HepG2 (cell line): ENCODE results near the gene DNAJC19. TPM values are rescaled to one million over a fixed set of nuclear protein-coding genes. Genes with fewer than 3 reads are reported as not detected.

Experiments
- ESRRA ChIP-seq: sonication (generic); formaldehyde crosslinking; IDR thresholded peaks from 2 replicates; pipeline ENCODE4 v1.5.1; 2020; ENCODE audit warnings: mild to moderate bottlenecking, low read depth, missing genetic modification reagents
- FIP1L1 ChIP-seq: fragments of 200-400 bp; formaldehyde crosslinking; IDR thresholded peaks from 2 replicates; pipeline ENCODE4 v1.6.1; 2018; ENCODE audit warnings: low read depth, mild to moderate bottlenecking, low read length, moderate library complexity, borderline replicate concordance; ENCODE audit not compliant: insufficient read depth
- GZF1 ChIP-seq: sonication (generic); formaldehyde crosslinking; IDR thresholded peaks from 2 replicates; pipeline ENCODE4 v1.5.1; 2020; ENCODE audit warnings: mild to moderate bottlenecking, missing genetic modification reagents
- HNRNPUL1 ChIP-seq: fragments of 200-400 bp; formaldehyde crosslinking; IDR thresholded peaks from 2 replicates; pipeline ENCODE4 v1.6.1; 2017; ENCODE audit warnings: low read depth, mild to moderate bottlenecking, low read length, moderate library complexity
- IKZF1 ChIP-seq: fragments of 450-650 bp; IDR thresholded peaks from 2 replicates; pipeline ENCODE4 v1.7.1; 2016
- IRX3 ChIP-seq: sonication (generic); formaldehyde crosslinking; IDR thresholded peaks from 2 replicates; pipeline ENCODE4 v1.8.1; 2023; ENCODE audit warnings: mild to moderate bottlenecking, low read depth, missing genetic modification reagents, borderline replicate concordance
- MED8 ChIP-seq: sonication (generic); formaldehyde crosslinking; IDR thresholded peaks from 2 replicates; pipeline ENCODE4 v1.8.1; 2023; ENCODE audit warnings: mild to moderate bottlenecking, missing genetic modification reagents; ENCODE audit not compliant: insufficient replicate concordance
- NFKBIZ ChIP-seq: IDR thresholded peaks from 2 replicates; pipeline ENCODE4 v1.6.1; 2018; ENCODE audit warnings: missing genetic modification reagents, missing compliant biosample characterization
- POLR2AphosphoS5 ChIP-seq: IDR thresholded peaks from 2 replicates; pipeline ENCODE4 v1.6.1; 2012; ENCODE audit warnings: low read depth, low read length
- RELA ChIP-seq: sonication (generic); formaldehyde crosslinking; IDR thresholded peaks from 2 replicates; pipeline ENCODE4 v1.4.0; 2020; ENCODE audit warnings: missing genetic modification reagents
- TCF12 ChIP-seq, 2 experiments: fragments of 450-650 bp in 1 of 2; sonication (generic) in 1 of 2; formaldehyde crosslinking in 1 of 2; IDR thresholded peaks; 2 replicates each; pipeline versions ENCODE4 v1.6.1 to v1.8.0; 2017 to 2022; ENCODE audit warnings: antibody characterized with exemption in 1 of 2, mild to moderate bottlenecking in 1 of 2, missing genetic modification reagents in 1 of 2, moderate library complexity in 1 of 2
- TEAD3 ChIP-seq: optimal IDR thresholded peaks from 2 replicates; pipeline ENCODE3; 2016; ENCODE audit warnings: borderline replicate concordance
- THAP11 ChIP-seq: IDR thresholded peaks from 2 replicates; pipeline ENCODE4 v1.6.1; 2016; ENCODE audit warnings: missing biosample characterization, missing genetic modification reagents
- TMF1 ChIP-seq: sonication (generic); formaldehyde crosslinking; IDR thresholded peaks from 2 replicates; pipeline ENCODE4 v1.8.1; 2022; ENCODE audit warnings: low read depth, missing genetic modification reagents
- ZFP90 ChIP-seq: sonication (generic); formaldehyde crosslinking; IDR thresholded peaks from 2 replicates; pipeline ENCODE4 v1.8.0; 2022; ENCODE audit warnings: missing genetic modification reagents, mild to moderate bottlenecking, inconsistent platforms, borderline replicate concordance
- ZNF460 ChIP-seq: sonication (generic); formaldehyde crosslinking; IDR thresholded peaks from 2 replicates; pipeline ENCODE4 v1.5.1; 2020; ENCODE audit warnings: missing genetic modification reagents, mild to moderate bottlenecking, borderline replicate concordance
- ZNF567 ChIP-seq: sonication (generic); formaldehyde crosslinking; IDR thresholded peaks from 2 replicates; pipeline ENCODE4 v1.8.1; 2023; ENCODE audit warnings: mild to moderate bottlenecking, missing genetic modification reagents, borderline replicate concordance
- ZNF766 ChIP-seq: sonication (generic); formaldehyde crosslinking; IDR thresholded peaks from 2 replicates; pipeline ENCODE4 v1.5.0; 2020; ENCODE audit warnings: missing genetic modification reagents, borderline replicate concordance
- polyA plus RNA-seq, 8 experiments: library from polyadenylated mRNA; depleted of rRNA in 3 of 8; stranded (reverse) in 7 of 8; unstranded in 1 of 8; fragments of >200 nt; fragmentation: Illumina TruSeq in 4 of 8; extraction: Trizol in 4 of 8; gene quantifications; 2 replicates each; pipeline versions ENCODE4 v1.2.1 to v1.2.3, GENCODE V29; 2011 to 2016; ENCODE audit warnings: low read depth in 4 of 8, missing spikeins in 1 of 8, mixed read lengths in 1 of 8; ENCODE audit not compliant: insufficient read depth in 1 of 8
- total RNA-seq, 5 experiments: library from RNA; depleted of rRNA; stranded (reverse); fragments of >200 nt; fragmentation: Illumina TruSeq; extraction: Trizol; gene quantifications; 2 replicates each; pipeline ENCODE4 v1.2.3, GENCODE V29; 2016; ENCODE audit warnings: low read depth in 1 of 5
- TF ChIP-seq, protein P1 (sequence below): sonication (generic); formaldehyde crosslinking; IDR thresholded peaks from 2 replicates; pipeline ENCODE4 v1.4.0; 2020; ENCODE audit warnings: missing genetic modification reagents
- TF ChIP-seq, protein P2 (sequence below): IDR thresholded peaks from 2 replicates; pipeline ENCODE4 v1.6.1; 2016; ENCODE audit warnings: low read depth, borderline replicate concordance
- TF ChIP-seq, protein P3 (sequence below): sonication (generic); formaldehyde crosslinking; IDR thresholded peaks from 2 replicates; pipeline ENCODE4 v1.5.0; 2020; ENCODE audit warnings: mild to moderate bottlenecking, missing genetic modification reagents, moderate library complexity
- TF ChIP-seq, protein P4 (sequence below): sonication (generic); formaldehyde crosslinking; IDR thresholded peaks from 2 replicates; pipeline ENCODE4 v1.5.0; 2020; ENCODE audit warnings: missing genetic modification reagents

Gene DNAJC19
- total and polyA plus RNA-seq, 2 of the 13 experiments (the other 11 are each of a cell fraction or from before 2014, with no cell fraction given) = 51.1 to 75.8 TPM

- TF ChIP-seq, protein P1, sequence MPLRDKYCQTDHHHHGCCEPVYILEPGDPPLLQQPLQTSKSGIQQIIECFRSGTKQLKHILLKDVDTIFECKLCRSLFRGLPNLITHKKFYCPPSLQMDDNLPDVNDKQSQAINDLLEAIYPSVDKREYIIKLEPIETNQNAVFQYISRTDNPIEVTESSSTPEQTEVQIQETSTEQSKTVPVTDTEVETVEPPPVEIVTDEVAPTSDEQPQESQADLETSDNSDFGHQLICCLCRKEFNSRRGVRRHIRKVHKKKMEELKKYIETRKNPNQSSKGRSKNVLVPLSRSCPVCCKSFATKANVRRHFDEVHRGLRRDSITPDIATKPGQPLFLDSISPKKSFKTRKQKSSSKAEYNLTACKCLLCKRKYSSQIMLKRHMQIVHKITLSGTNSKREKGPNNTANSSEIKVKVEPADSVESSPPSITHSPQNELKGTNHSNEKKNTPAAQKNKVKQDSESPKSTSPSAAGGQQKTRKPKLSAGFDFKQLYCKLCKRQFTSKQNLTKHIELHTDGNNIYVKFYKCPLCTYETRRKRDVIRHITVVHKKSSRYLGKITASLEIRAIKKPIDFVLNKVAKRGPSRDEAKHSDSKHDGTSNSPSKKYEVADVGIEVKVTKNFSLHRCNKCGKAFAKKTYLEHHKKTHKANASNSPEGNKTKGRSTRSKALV = peak; percentile 42; the same call in 1 of the 2 replicates
- TF ChIP-seq ZNF460 (CRISPR knock-in tag) (no peak), GZF1 (no peak), TCF12 (IDR thresholded peaks at IDR 0.05) (no peak), TCF12 (CRISPR knock-in tag; IDR thresholded peaks at IDR 0.05) (peak; percentile 69), THAP11 (peak; percentile 96), HNRNPUL1 (no peak), IKZF1 (no peak), IRX3 (CRISPR knock-in tag) (no peak; the same call in 1 of the 2 replicates), ZNF766 (no peak), TMF1 (CRISPR knock-in tag) (no peak), ESRRA (CRISPR knock-in tag) (peak; percentile 80; the same call in 1 of the 2 replicates), NFKBIZ (CRISPR knock-in tag) (no peak; the same call in 1 of the 2 replicates), TEAD3 (peak; percentile 59), POLR2AphosphoS5 (peak; percentile 95), MED8 (CRISPR knock-in tag) (peak; percentile 70), ZNF567 (CRISPR knock-in tag) (peak; percentile 90; the same call in 1 of the 2 replicates), ZFP90 (0 out of 2 replicates have a peak, but pooled peaks have one; percentile 57), FIP1L1 (no peak), RELA (no peak)
- TF ChIP-seq, protein P2, sequence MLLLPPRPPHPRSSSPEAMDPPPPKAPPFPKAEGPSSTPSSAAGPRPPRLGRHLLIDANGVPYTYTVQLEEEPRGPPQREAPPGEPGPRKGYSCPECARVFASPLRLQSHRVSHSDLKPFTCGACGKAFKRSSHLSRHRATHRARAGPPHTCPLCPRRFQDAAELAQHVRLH (CRISPR knock-in tag) = peak; percentile 45; the same call in 1 of the 2 replicates
- TF ChIP-seq, protein P3, sequence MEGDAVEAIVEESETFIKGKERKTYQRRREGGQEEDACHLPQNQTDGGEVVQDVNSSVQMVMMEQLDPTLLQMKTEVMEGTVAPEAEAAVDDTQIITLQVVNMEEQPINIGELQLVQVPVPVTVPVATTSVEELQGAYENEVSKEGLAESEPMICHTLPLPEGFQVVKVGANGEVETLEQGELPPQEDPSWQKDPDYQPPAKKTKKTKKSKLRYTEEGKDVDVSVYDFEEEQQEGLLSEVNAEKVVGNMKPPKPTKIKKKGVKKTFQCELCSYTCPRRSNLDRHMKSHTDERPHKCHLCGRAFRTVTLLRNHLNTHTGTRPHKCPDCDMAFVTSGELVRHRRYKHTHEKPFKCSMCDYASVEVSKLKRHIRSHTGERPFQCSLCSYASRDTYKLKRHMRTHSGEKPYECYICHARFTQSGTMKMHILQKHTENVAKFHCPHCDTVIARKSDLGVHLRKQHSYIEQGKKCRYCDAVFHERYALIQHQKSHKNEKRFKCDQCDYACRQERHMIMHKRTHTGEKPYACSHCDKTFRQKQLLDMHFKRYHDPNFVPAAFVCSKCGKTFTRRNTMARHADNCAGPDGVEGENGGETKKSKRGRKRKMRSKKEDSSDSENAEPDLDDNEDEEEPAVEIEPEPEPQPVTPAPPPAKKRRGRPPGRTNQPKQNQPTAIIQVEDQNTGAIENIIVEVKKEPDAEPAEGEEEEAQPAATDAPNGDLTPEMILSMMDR (CRISPR knock-in tag) = peak; percentile 29; the same call in 1 of the 2 replicates
- TF ChIP-seq, protein P4, sequence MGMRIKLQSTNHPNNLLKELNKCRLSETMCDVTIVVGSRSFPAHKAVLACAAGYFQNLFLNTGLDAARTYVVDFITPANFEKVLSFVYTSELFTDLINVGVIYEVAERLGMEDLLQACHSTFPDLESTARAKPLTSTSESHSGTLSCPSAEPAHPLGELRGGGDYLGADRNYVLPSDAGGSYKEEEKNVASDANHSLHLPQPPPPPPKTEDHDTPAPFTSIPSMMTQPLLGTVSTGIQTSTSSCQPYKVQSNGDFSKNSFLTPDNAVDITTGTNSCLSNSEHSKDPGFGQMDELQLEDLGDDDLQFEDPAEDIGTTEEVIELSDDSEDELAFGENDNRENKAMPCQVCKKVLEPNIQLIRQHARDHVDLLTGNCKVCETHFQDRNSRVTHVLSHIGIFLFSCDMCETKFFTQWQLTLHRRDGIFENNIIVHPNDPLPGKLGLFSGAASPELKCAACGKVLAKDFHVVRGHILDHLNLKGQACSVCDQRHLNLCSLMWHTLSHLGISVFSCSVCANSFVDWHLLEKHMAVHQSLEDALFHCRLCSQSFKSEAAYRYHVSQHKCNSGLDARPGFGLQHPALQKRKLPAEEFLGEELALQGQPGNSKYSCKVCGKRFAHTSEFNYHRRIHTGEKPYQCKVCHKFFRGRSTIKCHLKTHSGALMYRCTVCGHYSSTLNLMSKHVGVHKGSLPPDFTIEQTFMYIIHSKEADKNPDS = no peak
Measured at GRCh38 chr3:180989291-180990163, at the start of gene DNAJC19 (continued).
